ENCODE data around the gene ANKAR.
"Not testable (repeated sequence)": the region's sequence is repeated elsewhere in the genome, so short reads cannot be mapped to it uniquely, and the experiment has no call there.

Gene ANKAR, protein sequence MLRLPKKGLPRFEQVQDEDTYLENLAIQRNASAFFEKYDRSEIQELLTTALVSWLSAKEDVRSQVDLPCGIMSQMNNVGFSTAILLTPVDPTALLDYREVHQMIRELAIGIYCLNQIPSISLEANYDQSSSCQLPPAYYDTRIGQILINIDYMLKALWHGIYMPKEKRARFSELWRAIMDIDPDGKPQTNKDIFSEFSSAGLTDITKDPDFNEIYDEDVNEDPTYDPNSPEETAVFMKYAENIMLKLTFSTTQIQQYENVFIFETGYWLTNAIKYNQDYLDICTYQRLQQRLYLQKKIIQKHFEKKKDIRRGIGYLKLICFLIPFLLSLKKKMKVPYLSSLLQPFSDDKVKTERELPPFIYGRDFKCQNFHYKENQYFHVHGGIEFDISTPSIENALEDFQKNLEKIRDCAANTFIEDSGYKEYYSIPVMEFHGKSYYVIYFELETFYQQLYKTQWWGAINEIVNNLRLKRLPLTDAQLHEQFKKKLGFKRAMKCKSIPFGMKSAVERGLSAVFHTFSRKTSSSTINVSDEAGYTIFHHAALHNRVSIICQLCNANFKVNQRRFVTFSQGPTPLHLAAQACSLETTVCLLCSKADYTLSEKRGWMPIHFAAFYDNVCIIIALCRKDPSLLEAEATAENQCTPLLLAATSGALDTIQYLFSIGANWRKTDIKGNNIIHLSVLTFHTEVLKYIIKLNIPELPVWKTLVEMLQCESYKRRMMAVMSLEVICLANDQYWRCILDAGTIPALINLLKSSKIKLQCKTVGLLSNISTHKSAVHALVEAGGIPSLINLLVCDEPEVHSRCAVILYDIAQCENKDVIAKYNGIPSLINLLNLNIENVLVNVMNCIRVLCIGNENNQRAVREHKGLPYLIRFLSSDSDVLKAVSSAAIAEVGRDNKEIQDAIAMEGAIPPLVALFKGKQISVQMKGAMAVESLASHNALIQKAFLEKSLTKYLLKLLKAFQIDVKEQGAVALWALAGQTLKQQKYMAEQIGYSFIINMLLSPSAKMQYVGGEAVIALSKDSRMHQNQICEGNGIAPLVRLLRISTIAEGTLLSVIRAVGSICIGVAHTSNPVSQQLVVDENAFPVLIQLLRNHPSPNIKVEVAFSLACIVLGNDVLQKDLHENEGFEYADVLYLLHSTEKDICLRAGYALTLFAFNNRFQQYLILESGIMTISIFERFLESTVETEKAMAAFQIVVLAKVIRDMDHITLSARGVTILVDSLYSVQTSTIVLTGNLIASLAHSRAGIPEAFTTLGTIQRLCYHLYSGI (N-terminal part only)

DNA sequence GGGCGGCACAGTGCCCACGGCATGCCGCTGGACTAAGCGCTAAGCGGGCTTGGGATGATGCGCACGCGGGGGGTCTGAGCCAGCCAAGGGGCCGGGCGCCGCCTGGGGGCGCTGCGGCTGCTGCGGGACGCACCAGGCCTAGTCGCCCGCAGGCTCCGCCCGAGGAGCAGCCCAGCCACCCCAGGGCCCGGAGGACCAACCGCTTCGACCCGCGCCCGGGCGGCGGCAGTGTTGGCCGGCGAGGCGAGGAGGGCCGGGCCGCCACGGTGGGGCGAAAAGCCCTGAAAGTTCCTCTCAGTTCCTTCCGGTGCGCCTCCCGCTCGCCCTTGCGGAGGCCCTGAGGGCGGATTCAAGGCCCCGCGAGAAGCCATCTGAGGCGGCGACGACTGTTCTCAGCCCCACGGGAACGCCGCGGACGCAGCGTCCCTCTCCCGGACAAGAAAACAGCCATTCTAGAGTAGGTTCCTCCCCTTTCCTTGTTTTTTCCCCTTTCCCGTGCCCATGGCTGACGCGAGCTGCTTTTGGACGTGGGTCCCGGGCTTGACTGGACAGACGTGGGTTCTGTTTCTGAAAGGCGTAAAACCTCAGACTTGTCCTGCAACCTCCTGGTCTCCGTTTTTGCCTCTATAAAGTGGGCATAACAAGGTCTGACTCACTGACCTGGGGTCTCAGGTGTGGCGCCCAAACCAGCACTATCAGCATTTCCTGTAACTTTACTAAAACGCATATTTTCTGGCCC lies at the start of gene ANKAR:
Gene ANKAR (plus strand): TSS at position 297 of the 739 bp plus-strand sequence. CDS start 1,821 bp downstream, outside the sequence.
- DNase-seq (ENCODE audit: low spot score) = peak; percentile 83

DNA sequence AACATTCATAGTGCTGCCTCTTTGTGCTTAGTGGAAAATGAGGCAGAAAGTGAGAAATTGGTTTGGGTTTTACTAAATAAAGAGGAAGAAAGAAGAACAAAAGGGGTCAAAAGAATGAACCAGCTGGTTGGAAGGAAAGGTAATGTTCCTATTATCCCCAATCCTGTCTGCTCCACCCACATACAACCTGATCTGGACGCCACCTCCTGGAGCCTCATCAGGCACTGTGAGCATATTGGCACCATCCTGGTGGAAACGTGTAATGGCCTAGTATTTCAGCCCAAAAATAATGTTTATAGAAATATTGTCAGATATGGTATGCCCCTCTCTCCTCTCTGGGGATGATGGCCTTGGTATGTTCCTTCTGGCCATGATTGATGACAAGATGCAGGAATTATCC lies 48.8 kb upstream of the ANKAR start:
- no peak for DNase-seq (ENCODE audit: low spot score)

DNA sequence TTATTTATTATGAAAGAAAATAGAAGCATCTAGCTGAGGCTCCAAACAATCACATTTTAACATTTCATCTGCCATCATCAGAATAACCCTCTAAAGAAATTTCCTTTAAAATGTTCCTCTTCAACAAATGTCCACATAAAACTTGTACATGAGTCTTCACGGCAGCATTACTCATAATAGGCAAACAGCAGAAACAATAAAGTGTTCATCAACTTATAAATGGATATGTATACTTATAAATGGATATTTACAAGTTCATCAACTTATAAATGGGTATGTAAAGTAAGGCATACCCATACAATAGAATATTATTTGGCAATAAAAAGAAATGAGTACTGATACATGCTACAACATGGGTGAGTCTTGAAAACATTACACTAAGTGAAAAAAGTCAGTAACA lies 46.7 kb upstream of the ANKAR start:
- DNase-seq (ENCODE audit: low spot score) = no peak

DNA sequence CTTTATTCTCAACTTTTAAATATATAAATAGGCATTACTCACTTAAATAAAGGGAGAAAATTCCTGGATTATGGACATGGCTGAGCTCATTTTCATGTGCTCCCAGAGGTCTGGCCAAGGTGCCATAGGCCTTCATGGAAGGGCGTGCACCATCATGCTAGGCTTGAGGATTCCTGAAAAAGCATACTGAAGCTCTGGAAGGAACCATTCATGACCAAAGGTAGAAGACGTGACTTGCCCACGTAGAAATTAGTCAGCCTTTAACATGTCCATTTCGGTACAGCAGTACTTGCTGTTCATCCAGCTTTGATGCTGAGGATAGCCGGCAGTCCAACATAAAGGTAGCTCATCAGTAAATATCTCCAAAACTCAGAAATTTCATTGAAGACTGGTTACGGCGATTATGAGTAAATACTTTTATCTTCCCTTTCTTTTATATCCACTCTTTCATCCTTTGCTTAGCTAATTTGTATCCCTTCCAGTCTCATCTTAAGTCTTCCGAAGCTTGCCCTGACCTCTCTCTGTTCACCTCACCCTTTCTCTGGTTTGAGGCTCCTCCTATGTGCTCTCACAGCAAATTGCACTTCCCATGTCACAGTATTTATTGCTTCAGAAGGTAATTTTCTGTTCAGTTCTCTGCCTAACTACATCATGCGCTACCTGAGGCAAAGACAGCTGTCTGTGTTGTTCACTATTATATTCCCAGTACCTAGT lies 45.5 kb upstream of the ANKAR start:
- DNase-seq (ENCODE audit: low spot score) = no peak

DNA sequence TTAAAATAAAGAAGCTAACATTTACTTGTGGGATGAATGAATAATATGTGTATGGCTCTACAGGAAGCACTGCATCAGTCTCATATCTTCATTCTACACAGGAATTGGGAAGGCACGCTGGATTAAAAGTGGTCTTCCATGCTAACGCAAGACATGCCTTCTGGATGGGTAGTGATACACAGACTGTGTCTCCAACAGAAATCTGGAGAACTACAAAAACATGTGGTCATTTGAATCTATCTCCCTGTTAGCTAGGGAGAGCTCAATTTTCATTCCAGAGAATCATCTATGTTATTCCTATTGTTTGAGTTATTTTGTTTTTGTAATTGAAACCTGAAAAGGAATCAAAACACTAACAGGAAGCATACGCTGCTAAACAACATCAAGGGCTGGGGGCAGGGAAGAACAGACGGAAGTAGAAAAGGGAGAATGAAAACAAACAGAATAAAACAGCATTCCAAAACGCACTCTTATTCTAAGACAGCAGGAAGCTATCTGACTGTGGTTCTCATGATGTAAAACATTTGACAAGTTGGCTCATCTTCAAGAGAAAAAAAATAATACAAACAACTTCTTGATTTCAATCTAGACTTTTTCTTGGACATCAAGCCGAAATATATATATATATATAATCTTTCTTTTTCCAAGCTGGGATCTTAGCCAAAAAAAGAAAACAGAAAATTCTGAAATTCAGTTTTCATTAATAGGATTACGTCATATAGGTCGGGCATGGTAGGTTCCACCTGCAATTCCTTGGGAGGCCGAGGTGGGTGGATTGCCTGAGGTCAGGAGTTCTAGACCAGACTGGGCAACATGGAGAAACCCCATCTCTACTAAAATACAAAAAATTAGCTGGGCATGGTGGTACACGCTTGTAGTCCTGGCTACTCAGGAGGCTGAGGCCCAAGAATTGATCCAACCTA lies 44.7 kb upstream of the ANKAR start:
- no peak for DNase-seq (ENCODE audit: low spot score)

DNA sequence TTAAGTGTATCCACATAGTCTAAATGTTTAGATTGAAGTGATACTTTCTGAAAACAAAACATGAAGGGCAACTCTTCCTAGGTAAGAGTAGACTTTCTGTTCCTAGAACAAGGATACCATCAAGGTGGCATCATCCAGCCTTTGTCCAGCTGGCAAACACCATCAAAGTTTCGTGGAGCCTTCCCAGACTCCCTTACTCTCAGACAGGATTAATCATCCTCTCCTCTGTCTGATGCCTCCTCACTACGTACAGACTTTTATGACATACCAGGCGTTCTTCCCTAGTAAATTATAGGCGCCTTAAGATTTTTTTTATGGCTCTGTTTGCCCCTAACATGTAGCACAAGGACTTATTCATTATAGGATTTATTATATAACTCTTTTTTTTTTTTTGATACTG lies 42.6 kb upstream of the ANKAR start:
- DNase-seq (ENCODE audit: low spot score) = no peak

DNA sequence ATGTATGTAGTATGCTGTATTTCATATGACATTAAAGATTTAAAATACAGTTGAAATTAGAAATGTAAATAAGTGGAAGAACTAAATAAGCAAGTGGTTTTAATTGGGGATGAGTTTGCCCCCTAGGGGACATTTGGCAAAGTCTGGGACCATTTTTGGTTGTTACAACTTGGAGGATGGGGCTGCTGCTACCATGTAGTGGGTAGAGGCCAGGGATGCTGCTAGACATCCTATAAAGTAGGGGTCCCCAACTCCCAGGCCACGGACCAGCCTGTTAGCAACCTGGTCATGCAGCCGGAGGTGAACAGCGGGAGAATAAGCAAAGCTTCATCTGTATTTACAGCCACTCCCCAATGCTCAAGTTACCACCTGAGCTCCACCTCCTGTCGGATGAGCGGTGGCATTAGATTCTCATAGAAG lies 41.1 kb upstream of the ANKAR start:
- peak; percentile 38 for DNase-seq (ENCODE audit: low spot score)

DNA sequence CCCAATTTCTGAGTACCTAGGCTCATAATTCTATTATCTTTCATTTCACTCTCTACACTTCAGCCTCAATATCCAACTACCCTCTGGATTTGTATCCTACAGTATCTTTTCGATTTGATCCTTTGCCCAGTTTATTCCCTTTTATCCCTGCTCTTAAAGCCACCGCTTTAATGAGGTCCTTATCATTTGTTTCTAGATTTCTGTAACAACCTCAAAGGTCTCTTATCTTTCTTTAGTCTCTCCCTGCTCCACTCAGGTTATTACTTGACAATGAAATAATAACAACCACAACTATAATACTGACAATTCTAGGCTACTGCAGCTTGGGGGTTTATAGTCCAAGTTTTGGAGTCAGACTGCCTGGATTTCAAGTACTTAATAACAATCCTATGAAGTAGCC lies 39.1 kb upstream of the ANKAR start:
- no peak for DNase-seq (ENCODE audit: low spot score)

DNA sequence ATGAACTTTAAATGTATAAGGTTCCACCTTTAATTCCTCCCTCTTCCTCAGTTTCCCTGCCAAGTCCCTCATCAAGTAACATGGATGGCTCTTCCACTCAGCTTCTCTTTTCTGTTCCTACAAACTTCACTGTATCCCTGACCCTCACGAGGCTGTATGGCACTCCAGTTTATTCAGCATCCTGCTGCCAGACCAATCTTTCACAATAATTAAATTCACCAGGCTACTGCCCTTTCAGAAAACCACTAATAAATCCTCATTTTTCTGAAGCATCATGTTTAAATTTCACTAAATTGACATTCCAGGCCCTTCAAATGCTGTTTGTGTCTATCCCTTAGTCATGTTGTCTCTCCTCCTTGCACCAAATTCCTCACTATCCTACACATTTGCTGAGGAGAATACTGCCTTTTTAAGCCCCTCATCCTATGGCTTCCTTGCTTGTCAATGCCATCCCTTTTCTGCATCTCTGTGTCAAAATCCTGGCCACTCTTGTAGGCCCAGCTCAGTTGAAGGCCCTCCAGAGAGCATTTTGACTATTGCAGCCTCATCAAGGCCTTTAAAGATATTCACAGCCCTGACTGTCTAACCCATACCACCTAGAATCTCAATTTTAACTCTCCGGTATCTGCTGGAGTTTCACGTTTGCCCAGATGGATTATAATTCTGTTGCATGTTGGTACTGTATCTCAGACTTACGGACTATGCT lies 36.0 kb upstream of the ANKAR start:
- DNase-seq (ENCODE audit: low spot score) = no peak

DNA sequence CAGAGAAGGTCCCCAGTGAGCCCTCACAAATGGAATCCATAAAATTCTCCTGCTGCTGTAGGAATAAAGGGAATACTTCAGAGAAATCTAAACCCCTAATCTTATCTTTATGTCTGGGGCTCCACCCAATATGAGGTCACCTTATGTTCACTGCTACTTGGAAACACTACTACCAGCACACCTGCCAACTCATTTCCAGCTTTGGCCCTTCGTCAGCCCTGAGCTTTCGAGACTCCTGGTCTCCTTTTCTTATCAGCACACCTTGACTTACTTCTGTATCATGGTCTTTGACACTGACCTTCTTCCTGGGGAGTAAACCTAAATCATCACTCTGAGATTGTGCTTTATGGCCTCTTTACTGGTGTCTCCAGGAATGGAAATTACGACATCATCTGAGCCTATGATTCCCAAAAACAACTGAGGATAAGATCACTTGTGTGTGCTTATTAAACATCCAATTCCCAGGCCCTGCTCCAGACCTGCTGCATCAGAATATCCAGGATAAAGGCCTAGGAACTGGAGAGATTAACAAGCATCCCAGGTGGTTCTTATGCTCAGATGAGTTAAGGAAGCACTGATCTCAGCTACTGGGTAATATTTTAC lies 35.4 kb upstream of the ANKAR start:
- no peak for DNase-seq (ENCODE audit: low spot score)

DNA sequence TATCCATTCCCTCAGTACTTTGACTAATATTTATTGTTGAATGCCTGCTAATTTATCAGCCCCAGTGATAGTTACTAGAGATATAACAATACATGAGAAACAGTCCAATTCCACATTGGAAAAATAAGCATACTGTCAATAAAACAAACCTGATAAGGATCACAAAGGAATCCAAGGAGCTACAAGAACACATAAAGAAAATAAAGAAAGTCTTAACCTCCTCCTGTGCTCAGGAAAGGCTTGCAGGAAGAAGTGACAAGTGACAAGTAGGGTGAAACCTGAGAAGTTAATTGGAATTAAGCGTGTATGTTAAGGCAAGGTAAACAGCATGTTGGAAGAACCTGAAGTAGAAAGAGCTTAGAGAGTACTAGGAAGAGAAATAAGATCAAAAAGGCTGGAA lies 33.5 kb upstream of the ANKAR start:
- no peak for DNase-seq (ENCODE audit: low spot score)

DNA sequence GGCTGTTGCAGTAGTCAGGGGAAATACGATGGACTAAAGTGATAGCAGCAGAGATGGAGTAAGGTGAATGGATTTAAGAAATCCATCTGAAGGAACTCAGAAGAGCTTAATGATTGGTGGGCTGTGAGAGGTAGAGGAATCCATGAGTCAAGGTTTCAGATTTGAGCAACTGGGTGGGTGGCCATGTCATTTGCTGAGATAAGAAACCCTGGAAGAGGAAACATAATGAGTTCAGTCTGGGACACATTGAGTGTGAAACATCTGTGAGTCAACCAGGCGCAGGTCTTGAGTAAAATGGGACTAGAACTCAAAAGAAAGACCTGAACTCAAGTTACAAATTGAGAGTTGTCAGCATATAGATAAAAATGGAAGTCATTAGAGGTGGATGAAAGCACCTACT lies 32.9 kb upstream of the ANKAR start:
- no peak for DNase-seq (ENCODE audit: low spot score)

DNA sequence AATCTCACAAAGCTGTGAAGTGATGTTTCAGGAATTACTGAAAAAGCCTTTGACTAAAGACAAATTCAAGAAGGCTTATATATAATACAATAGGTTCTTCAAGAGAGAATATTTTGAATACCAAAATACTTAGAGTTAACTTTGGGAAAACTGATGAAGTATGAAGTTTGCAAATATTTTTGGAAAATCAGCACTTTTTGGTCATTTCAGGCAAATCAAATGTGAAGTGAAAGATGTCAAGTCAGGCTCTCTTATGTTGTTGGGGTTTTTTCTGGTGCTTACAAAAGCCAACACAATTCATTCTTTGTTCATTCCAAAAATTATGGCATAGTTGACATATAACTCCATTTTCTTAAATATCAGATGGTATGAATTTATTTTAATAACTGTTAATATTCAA lies 27.9 kb upstream of the ANKAR start:
- no peak for DNase-seq (ENCODE audit: low spot score)

DNA sequence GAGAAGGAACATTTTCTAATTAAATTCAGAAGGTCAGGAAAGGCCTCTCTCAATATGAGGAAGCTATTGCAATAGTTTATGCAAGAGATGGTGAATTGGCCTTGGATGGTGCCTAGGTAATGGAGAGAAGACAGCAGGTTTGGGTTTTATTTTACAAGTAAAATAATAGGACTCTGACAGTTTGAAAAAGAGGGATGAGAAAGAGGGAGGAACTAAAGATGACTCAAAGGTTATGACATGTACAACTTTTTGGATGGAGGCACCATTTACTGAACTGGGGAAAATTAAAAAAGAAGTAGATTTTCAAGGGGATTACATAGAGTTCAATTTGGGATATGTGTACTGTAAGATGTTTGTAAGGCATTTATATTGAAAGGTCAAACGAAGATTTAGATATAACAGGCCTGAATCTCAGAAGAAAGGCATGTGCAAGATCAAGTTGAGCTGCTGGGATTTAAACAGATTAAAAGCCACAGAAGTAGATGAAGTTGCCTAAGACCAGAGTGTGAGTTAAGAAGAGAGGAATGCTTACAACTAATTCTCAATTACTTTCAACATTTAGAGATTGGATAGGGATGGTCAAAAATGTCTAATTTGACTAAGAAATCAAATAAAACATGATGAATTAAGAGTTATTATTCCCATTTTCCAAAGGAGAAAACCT lies 25.5 kb upstream of the ANKAR start:
- no peak for DNase-seq (ENCODE audit: low spot score)

DNA sequence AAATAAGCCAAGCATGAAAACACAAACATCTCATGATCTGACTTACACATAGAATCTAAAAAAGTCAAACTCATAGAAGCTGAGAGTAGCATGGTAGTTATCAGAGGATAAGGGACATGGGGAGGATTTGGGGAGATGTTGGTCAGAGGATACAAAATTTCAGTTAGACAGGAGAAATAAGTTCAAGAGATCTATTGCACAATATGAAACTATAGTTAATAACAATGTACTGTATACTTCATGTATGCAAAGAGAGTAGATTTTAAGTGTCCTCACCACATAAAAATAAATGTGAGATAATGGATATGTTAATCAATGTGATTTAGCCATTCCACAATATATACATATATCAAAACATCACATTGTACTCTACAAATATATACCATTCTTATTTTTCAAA lies 23.2 kb upstream of the ANKAR start:
- no peak for DNase-seq (ENCODE audit: low spot score)

DNA sequence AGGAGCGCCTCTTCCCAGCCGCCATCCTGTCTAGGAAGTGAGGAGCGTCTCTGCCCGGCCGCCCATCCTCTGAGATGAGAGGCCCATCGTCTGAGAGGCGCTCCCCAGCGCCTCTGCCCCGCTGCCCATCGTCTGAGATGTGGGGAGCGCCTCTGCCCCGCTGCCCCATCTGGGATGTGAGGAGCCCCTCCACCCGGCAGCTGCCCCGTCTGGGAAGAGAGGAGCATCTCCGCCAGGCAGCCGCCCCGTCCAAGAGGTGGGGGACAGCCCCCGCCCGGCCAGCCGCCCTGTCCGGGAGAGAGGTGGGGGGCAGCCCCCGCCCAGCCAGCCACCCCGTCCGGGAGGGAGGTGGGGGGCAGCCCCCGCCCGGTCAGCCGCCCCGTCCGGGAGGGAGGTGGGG lies 21.0 kb upstream of the ANKAR start:
- not testable (repeated sequence) for DNase-seq (ENCODE audit: low spot score)

DNA sequence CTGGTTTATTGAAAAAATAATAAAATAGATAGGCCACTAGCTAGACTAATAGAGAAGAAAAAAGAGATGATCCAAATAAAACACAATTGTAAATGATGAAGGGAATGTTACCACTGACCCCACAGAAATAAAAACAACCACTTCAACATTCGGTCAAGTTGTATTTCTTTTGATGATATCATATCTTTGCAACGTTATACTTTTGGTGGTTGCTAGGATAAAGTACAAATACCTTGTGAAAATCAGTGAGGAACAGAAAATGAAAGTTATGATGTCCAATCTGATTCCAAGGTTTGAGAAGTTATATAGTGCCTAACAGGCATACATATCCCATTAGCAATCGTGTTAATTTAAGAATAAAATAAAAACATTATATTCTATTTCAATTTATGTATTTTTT lies 19.8 kb upstream of the ANKAR start:
- DNase-seq (ENCODE audit: low spot score) = no peak

DNA sequence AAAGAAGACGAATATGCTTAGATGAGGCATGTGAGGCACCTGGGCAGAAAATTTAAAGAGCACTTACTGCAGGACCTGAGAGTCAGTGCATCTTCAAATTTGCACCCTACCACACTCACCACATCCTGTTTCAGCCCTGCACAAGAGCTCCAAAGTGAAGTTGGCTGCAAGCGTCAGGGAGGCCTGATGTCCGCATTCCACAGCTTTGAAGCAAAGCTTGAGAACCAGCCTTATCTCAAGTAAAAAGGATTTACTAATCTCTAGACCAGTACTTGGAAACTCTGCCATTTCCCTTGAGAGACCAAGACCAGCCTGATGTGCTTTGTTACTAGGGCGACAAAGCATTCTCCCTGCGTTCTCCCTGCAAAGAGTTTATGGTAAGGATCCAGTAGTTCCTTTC lies 16.6 kb upstream of the ANKAR start:
- peak; percentile 61 for DNase-seq (ENCODE audit: low spot score)
